Fibroblast of peridontal ligament (primary cell): Measurements from ENCODE around the gene PHKB.

Source experiments
- DNase-seq: peaks from one replicate; pipeline ENCODE4 v3.0.0-alpha.2; 2010; ENCODE audit errors: extremely low read depth

Gene PHKB

GRCh38 chr16:47728205-47728604 lies 267.1 kb downstream of the PHKB start:
- DNase-seq, result no peak

- DNase-seq, result no peak
Measured at GRCh38 chr16:47729701-47730100, 268.6 kb downstream of the PHKB start.

GRCh38 chr16:47731252-47731651 lies 270.1 kb downstream of the PHKB start:
- DNase-seq, result peak; percentile 94

GRCh38 chr16:47732122-47732521 lies 271.0 kb downstream of the PHKB start:
- no peak for DNase-seq

GRCh38 chr16:47732523-47733111 lies 271.5 kb downstream of the PHKB start:
- peak; percentile 89 for DNase-seq

GRCh38 chr16:47734081-47734857 lies 273.1 kb downstream of the PHKB start:
- DNase-seq, result no peak

- DNase-seq, result no peak
Measured at GRCh38 chr16:47734987-47735594, 274.0 kb downstream of the PHKB start.

- DNase-seq, result peak; percentile 60
Measured at GRCh38 chr16:47750371-47750770, 289.2 kb downstream of the PHKB start.
